AG04450 (cell line): Measurements from ENCODE around the gene GPC6. TPM values are rescaled to one million over a fixed set of nuclear protein-coding genes. Genes with fewer than 3 reads are reported as not detected.

Source experiments
- CTCF ChIA-PET: fragments of 300-600, 350-600 bp; formaldehyde crosslinking; extraction: SDS; loops from one replicate; lab custom pipeline; 2022; ENCODE audit warnings: antibody characterized with exemption, inconsistent platforms; lab: Charles Lee
- POLR2A ChIA-PET: fragments of 350-600 bp; formaldehyde crosslinking; extraction: SDS; loops from one replicate; lab custom pipeline; 2021; ENCODE audit warnings: antibody characterized with exemption, inconsistent platforms; lab: Yijun Ruan, JAX
- DNase-seq: peaks from one replicate; pipeline ENCODE4 v3.0.0-alpha.2; 2011; ENCODE audit warnings: low read depth, low spot score
- H3K27ac ChIP-seq: one replicate; pipeline ENCODE4 v1.5.1; 2012; ENCODE audit warnings: low read depth, low read length, control low read depth
- H3K27me3 ChIP-seq: one replicate; pipeline ENCODE4 v1.6.0; 2012; ENCODE audit warnings: low read length; ENCODE audit not compliant: control insufficient read depth, insufficient read depth
- H3K4me3 ChIP-seq: 2 replicates; pipeline ENCODE4 v1.5.1; 2011; ENCODE audit warnings: mild to moderate bottlenecking, low read depth, low read length, control low read depth
- H3K9me3 ChIP-seq: 2 replicates; pipeline ENCODE4 v1.5.1; 2012; ENCODE audit warnings: low read length; ENCODE audit not compliant: control insufficient read depth, insufficient read depth
- CTCF ChIP-seq: IDR thresholded peaks from 2 replicates; pipeline ENCODE4 v1.5.1; 2011; ENCODE audit warnings: low read depth, low read length, control low read depth, inconsistent platforms
- polyA plus RNA-seq: library from polyadenylated mRNA; depleted of rRNA; stranded (reverse); fragments of >200 nt; gene quantifications from 2 replicates; pipeline ENCODE4 v1.2.3, GENCODE V29; 2011

GPC6 gene
- polyA plus RNA-seq, 1 experiment: 40.4 TPM

DNA sequence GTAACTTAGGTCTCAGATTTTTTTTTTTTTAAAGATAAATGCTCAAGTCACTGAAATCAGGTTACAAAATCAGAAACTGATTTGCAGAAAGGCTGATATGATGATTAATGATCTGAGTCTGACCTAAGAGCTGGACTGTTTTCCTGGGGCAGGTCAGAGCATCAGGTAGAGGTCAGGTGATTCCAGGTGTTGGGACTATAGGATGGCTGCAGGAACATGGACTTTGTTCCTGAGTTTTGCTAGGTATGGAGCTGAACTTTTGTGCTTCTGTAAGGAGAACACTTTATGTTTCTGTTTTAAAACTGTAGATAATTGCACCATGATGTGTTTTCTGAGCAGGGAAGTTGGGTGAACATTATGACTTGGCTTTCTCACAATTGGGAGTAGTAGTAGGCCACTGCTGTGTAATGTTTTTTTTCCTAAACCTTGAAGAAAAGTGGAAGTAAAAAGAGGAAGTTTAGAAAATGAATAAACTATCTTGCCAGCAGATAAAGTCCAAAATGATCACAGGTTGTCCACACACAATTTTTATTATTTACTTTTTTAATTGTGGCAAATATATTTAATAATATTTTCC is 955.7 kb downstream of the GPC6 start:
- no peak for DNase-seq
- TF ChIP-seq CTCF: no peak
- H3K4me3 ChIP-seq: no peak overlapping the region
- ChIA-PET CTCF (no interaction called here), POLR2A (no interaction called here)
- no peaks in the 10 kb centered on the region for H3K9me3 ChIP-seq
- H3K27ac ChIP-seq: no peak overlapping the region
- H3K27me3 ChIP-seq: no peaks in the 10 kb centered on the region

DNA sequence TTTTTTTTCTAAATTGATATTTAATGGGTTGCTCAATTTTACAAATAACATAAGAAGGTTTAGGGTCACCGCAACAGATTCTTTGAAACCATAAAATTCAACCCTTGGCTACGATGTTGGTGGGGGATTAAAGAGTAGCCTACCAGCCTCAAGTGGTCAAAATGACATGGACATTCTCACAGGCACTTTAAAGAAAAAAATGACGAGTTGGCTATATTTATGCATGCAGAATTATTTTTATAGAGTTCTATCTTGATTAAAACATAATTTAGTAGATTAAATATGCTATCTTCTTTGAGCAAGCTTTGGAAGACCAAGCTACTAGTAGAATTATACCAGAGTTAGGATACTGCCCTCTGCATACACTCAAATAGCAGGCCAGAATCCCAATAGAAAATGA is 959.9 kb downstream of the GPC6 start:
- Histone ChIP-seq H3K27ac (no peak overlapping the region), H3K4me3 (no peak overlapping the region), H3K9me3 (no peaks in the 10 kb centered on the region), H3K27me3 (no peaks in the 10 kb centered on the region)
- ChIA-PET CTCF (no interaction called here), POLR2A (no interaction called here)
- TF ChIP-seq CTCF: no peak
- DNase-seq: no peak

- Histone ChIP-seq H3K27ac (no peak overlapping the region), H3K4me3 (no peak overlapping the region), H3K27me3 (no peaks in the 10 kb centered on the region), H3K9me3 (no peaks in the 10 kb centered on the region)
- ChIA-PET CTCF (no interaction called here), POLR2A (no interaction called here)
- TF ChIP-seq CTCF: no peak
- no peak for DNase-seq
Observed at GRCh38 chr13:94188201-94188854, 961.7 kb downstream of the GPC6 start.

GRCh38 chr13:94192431-94192975 is 965.9 kb downstream of the GPC6 start:
- TF ChIP-seq CTCF: peak; percentile 47
- Histone ChIP-seq H3K4me3 (no peak overlapping the region), H3K27me3 (no peaks in the 10 kb centered on the region), H3K27ac (no peak overlapping the region), H3K9me3 (no peaks in the 10 kb centered on the region)
- ChIA-PET CTCF (interaction anchor here (0.7 to 1.8 kb wide), 5 partner anchors 18 to 583 kb away, joined by 3 to 6 read pairs (median 5); no protein-coding TSS in a partner anchor), POLR2A (no interaction called here)
- no peak for DNase-seq

- no peak overlapping the region for H3K4me3 ChIP-seq
Observed at GRCh38 chr13:94195715-94196114, 969.1 kb downstream of the GPC6 start.

More at GRCh38 chr13:94195715-94196114, 969.1 kb downstream of the GPC6 start:
- TF ChIP-seq CTCF: no peak
- peak; percentile 84 for DNase-seq
- ChIA-PET POLR2A (no interaction called here), CTCF (no interaction called here)
- Histone ChIP-seq H3K27ac (no peak overlapping the region), H3K9me3 (no peaks in the 10 kb centered on the region), H3K27me3 (no peaks in the 10 kb centered on the region)
